Common myeloid progenitor, CD34-positive (primary cell): ENCODE measurements around the gene MAPK8IP2.

ENCODE experiments used
- CTCF ChIA-PET: fragments of 350-600 bp; sonication (Branson Sonifier 250); formaldehyde crosslinking; loops from one replicate; lab custom pipeline; 2021; ENCODE audit warnings: antibody characterized with exemption; lab: Charles Lee
- POLR2A ChIA-PET: fragments of 350-600 bp; sonication (Branson Sonifier 250); formaldehyde crosslinking; loops from one replicate; lab custom pipeline; 2021; ENCODE audit warnings: antibody characterized with exemption; lab: Charles Lee
- DNase-seq, 3 donors: peaks; one replicate each; pipeline versions ENCODE4 v3.0.0 to v3.0.0-alpha.2; 2013
- H3K27ac ChIP-seq, 2 experiments: 1 replicate in 1 of 2; 2 replicates in 1 of 2; pipeline ENCODE4 v1.7.0; 2013; ENCODE audit warnings: inconsistent platforms in 2 of 2, low read length in 2 of 2, mild to moderate bottlenecking in 2 of 2, low read depth in 1 of 2, moderate library complexity in 1 of 2; ENCODE audit not compliant: severe bottlenecking in 2 of 2, insufficient read depth in 1 of 2, poor library complexity in 1 of 2
- H3K27me3 ChIP-seq, 5 experiments: replicated peaks in 2 of 5; 1 replicate in 3 of 5; 2 replicates in 2 of 5; pipeline versions ENCODE4 v1.6.1 to v1.7.0; 2013; ENCODE audit warnings: low read length in 4 of 5, mild to moderate bottlenecking in 2 of 5, moderate library complexity in 2 of 5, inconsistent platforms in 1 of 5; ENCODE audit not compliant: insufficient read depth in 5 of 5, control insufficient read depth in 4 of 5
- H3K36me3 ChIP-seq, 4 experiments: 1 replicate in 2 of 4; 2 replicates in 2 of 4; pipeline versions ENCODE4 v1.6.1 to v1.7.0; 2013; ENCODE audit warnings: low read length in 3 of 4, control low read depth in 1 of 4, mild to moderate bottlenecking in 1 of 4; ENCODE audit not compliant: control insufficient read depth in 4 of 4, insufficient read depth in 4 of 4
- H3K4me1 ChIP-seq, 4 experiments: 1 replicate in 3 of 4; 2 replicates in 1 of 4; pipeline versions ENCODE4 v1.6.1 to v1.7.1; 2013; ENCODE audit warnings: low read length in 3 of 4, mild to moderate bottlenecking in 3 of 4, control low read depth in 1 of 4, inconsistent platforms in 1 of 4, moderate library complexity in 1 of 4; ENCODE audit not compliant: control insufficient read depth in 4 of 4, insufficient read depth in 4 of 4; ENCODE audit errors: control extremely low read depth in 1 of 4
- H3K4me3 ChIP-seq, 7 experiments: 1 replicate in 4 of 7; 2 replicates in 3 of 7; pipeline versions ENCODE4 v1.5.1 to v1.7.0; 2013; ENCODE audit warnings: mild to moderate bottlenecking in 7 of 7, low read length in 6 of 7, moderate library complexity in 6 of 7, inconsistent platforms in 2 of 7, low read depth in 2 of 7, control low read depth in 1 of 7; ENCODE audit not compliant: insufficient read depth in 4 of 7, control insufficient read depth in 1 of 7; ENCODE audit errors: extremely low read depth in 1 of 7
- H3K9me3 ChIP-seq, 5 experiments: 1 replicate in 4 of 5; 2 replicates in 1 of 5; pipeline versions ENCODE4 v1.6.1 to v1.7.1; 2013; ENCODE audit warnings: low read length in 4 of 5, mild to moderate bottlenecking in 2 of 5, inconsistent platforms in 1 of 5, low read depth in 1 of 5, moderate library complexity in 1 of 5; ENCODE audit not compliant: control insufficient read depth in 4 of 5, insufficient read depth in 2 of 5; ENCODE audit errors: control extremely low read depth in 1 of 5
- WGBS: methylation state at CpG from one replicate; pipeline ENCODE4 v1.1.5; 2013; ENCODE audit not compliant: insufficient coverage; 5-methylcytosine and 5-hydroxymethylcytosine counted together

Gene MAPK8IP2

GRCh38 chr22:50622723-50623327 is 22.2 kb downstream of the MAPK8IP2 start:
- POLR2A ChIA-PET, result no interaction called here
- Histone ChIP-seq H3K36me3 (peaks cover 2 to 11% (median 6%) of the 10 kb centered on the region in 4 experiments), H3K9me3 (no peaks in the 10 kb centered on the region), H3K27ac (no peak overlapping the region), H3K4me3 (peak overlapping the region in 3 of 7 experiments; percentile 67 to 82 (median 71)), H3K4me1 (peaks cover 13 to 41% (median 36%) of the 10 kb centered on the region in 4 experiments), H3K27me3 (no peaks in the 10 kb centered on the region)
- CTCF ChIA-PET, result interaction anchor here (1.2 to 2.6 kb wide), 2 partner anchors 10 to 19 kb away, joined by 3 to 15 read pairs; no protein-coding TSS in a partner anchor
- DNase-seq, result no peak
- 96% methylated on average over 14 of the region's 16 CpGs for WGBS

GRCh38 chr22:50624347-50625130 is 23.9 kb downstream of the MAPK8IP2 start:
- no peak overlapping the region for H3K4me3 ChIP-seq
- CTCF ChIA-PET, result interaction anchor here (1.1 kb wide), 1 partner anchor 52 kb away, joined by 3 read pairs; no protein-coding TSS in a partner anchor

GRCh38 chr22:50625131-50625567 is 24.6 kb downstream of the MAPK8IP2 start:
- no peak for DNase-seq
- Histone ChIP-seq H3K27me3 (no peaks in the 10 kb centered on the region), H3K4me1 (peaks cover 17 to 53% (median 43%) of the 10 kb centered on the region in 4 experiments), H3K36me3 (peaks cover 2 to 11% (median 6%) of the 10 kb centered on the region in 4 experiments), H3K9me3 (no peaks in the 10 kb centered on the region), H3K27ac (no peak overlapping the region), H3K4me3 (no peak overlapping the region)
- WGBS, result 96% methylated on average over 12 of the region's 14 CpGs
- POLR2A ChIA-PET, result interaction anchor here (1.9 kb wide), 1 partner anchor 48 kb away, joined by 10 read pairs; the partner anchor contains the start of gene SHANK3
- CTCF ChIA-PET, result interaction anchor here (3.6 kb wide), 1 partner anchor 16 kb away, joined by 22 read pairs; no protein-coding TSS in a partner anchor

More at GRCh38 chr22:50624347-50625130, 23.9 kb downstream of the MAPK8IP2 start:
- Histone ChIP-seq H3K27me3 (no peaks in the 10 kb centered on the region), H3K4me1 (peaks cover 17 to 52% (median 44%) of the 10 kb centered on the region in 4 experiments), H3K9me3 (no peaks in the 10 kb centered on the region), H3K36me3 (peaks cover 2 to 11% (median 6%) of the 10 kb centered on the region in 4 experiments), H3K27ac (no peak overlapping the region)
- WGBS, result 92% methylated on average over 10 of the region's 16 CpGs
- POLR2A ChIA-PET, result no interaction called here
- DNase-seq, result no peak

- peaks cover 14 to 54% (median 39%) of the 10 kb centered on the region in 4 experiments for H3K4me1 ChIP-seq
- no peak for DNase-seq
- ChIA-PET POLR2A (interaction anchor here (1.9 kb wide), 1 partner anchor 47 kb away, joined by 10 read pairs; the partner anchor contains the start of gene SHANK3), CTCF (interaction anchor here (0.9 to 3.6 kb wide), 4 partner anchors 16 to 100 kb away, joined by 3 to 22 read pairs (median 4); partner anchors contain the start of gene SCO2)
- no peaks in the 10 kb centered on the region for H3K27me3 ChIP-seq
- H3K9me3 ChIP-seq, result no peaks in the 10 kb centered on the region
- no peak overlapping the region for H3K27ac ChIP-seq
- H3K4me3 ChIP-seq, result no peak overlapping the region
- peaks cover 2 to 11% (median 6%) of the 10 kb centered on the region in 4 experiments for H3K36me3 ChIP-seq
- WGBS, result 97% methylated on average over 27 of the region's 27 CpGs
Observed at GRCh38 chr22:50625568-50626313, 25.1 kb downstream of the MAPK8IP2 start.

- Histone ChIP-seq H3K9me3 (no peaks in the 10 kb centered on the region), H3K27ac (no peak overlapping the region), H3K36me3 (peaks cover 2 to 11% (median 6%) of the 10 kb centered on the region in 4 experiments), H3K27me3 (no peaks in the 10 kb centered on the region), H3K4me3 (no peak overlapping the region), H3K4me1 (peaks cover 8 to 48% (median 33%) of the 10 kb centered on the region in 4 experiments)
- ChIA-PET POLR2A (interaction anchor here (0.6 to 1.9 kb wide), 2 partner anchors 46 to 101 kb away, joined by 3 to 10 read pairs; partner anchors contain the start of genes SCO2 and SHANK3), CTCF (interaction anchor here (0.9 to 3.6 kb wide), 4 partner anchors 15 to 101 kb away, joined by 3 to 22 read pairs (median 4); partner anchors contain the start of gene SCO2)
- 97% methylated on average over 12 of the region's 12 CpGs for WGBS
- DNase-seq, result no peak
Observed at GRCh38 chr22:50626314-50626849, 25.8 kb downstream of the MAPK8IP2 start.
